Measurements from ENCODE around the gene KCNMB3. TPM values are rescaled to one million over a fixed set of nuclear protein-coding genes. Genes with fewer than 3 reads are reported as not detected.

Gene KCNMB3
- total RNA-seq, 2 experiments from 2014 or later, result 0.58 to 0.70 TPM

DNA sequence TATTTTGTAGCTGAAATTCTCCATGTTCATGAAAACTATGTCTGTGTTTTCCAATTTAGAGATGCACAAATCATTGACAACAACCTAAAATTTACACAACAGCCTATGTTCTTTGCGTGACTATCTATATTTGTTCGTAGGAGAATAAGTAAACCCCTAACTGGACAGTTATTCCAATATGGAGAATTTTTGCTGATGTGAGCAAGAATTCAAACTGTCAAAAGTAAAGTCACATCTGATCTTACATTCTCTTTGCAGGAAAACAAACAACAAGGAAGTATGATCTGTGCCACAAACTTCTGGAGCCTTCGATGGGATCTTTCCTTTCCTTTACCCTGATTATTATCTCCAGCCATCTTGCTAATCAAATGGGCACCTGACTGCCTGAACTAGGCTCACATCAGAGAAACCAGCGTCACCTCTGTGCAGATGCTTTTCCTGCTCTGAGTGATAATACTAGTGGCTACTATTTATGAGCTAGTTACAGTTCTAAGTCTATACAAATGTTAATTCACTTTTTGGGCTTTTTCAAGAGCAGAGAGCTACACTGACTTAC, 18.3 kb upstream of the KCNMB3 start:
- POLR2A ChIA-PET, result no interaction called here
- Histone ChIP-seq H3K27ac (ENCODE audit: low read depth in 1 of 2, low read length in 2 of 2) (no peak overlapping the region), H3K36me3 (ENCODE audit: insufficient read depth, low read length) (no peaks in the 10 kb centered on the region), H3K27me3 (ENCODE audit: control insufficient read depth in 1 of 2, insufficient read depth in 2 of 2, low read length in 2 of 2) (peaks cover 0 to 3% of the 10 kb centered on the region in 2 experiments), H3K4me3 (ENCODE audit: low read length) (no peak overlapping the region), H3K9me3 (ENCODE audit: control insufficient read depth in 1 of 2, insufficient read depth in 1 of 2, low read length in 2 of 2) (no peaks in the 10 kb centered on the region), H3K4me1 (ENCODE audit: insufficient read depth, low read length) (no peaks in the 10 kb centered on the region)
- Mint-ChIP-seq H3K36me3 (ENCODE audit: low read depth) (no peaks in the 10 kb centered on the region), H3K27me3 (peaks cover 11% of the 10 kb centered on the region), H3K4me3 (no peak overlapping the region), H3K4me1 (ENCODE audit: low read depth) (no peaks in the 10 kb centered on the region), H3K27ac (no peak overlapping the region), H3K9me3 (no peaks in the 10 kb centered on the region)
- DNase-seq (no peak), ATAC-seq (ENCODE audit: poor library complexity) (no peak)
- intact Hi-C loops (cut with DNase I, micrococcal nuclease), result no loop called here
- CTCF ChIA-PET, result no interaction called here
- TF ChIP-seq, protein P1, sequence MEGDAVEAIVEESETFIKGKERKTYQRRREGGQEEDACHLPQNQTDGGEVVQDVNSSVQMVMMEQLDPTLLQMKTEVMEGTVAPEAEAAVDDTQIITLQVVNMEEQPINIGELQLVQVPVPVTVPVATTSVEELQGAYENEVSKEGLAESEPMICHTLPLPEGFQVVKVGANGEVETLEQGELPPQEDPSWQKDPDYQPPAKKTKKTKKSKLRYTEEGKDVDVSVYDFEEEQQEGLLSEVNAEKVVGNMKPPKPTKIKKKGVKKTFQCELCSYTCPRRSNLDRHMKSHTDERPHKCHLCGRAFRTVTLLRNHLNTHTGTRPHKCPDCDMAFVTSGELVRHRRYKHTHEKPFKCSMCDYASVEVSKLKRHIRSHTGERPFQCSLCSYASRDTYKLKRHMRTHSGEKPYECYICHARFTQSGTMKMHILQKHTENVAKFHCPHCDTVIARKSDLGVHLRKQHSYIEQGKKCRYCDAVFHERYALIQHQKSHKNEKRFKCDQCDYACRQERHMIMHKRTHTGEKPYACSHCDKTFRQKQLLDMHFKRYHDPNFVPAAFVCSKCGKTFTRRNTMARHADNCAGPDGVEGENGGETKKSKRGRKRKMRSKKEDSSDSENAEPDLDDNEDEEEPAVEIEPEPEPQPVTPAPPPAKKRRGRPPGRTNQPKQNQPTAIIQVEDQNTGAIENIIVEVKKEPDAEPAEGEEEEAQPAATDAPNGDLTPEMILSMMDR (IDR thresholded peaks at IDR 0.05), result no peak

DNA sequence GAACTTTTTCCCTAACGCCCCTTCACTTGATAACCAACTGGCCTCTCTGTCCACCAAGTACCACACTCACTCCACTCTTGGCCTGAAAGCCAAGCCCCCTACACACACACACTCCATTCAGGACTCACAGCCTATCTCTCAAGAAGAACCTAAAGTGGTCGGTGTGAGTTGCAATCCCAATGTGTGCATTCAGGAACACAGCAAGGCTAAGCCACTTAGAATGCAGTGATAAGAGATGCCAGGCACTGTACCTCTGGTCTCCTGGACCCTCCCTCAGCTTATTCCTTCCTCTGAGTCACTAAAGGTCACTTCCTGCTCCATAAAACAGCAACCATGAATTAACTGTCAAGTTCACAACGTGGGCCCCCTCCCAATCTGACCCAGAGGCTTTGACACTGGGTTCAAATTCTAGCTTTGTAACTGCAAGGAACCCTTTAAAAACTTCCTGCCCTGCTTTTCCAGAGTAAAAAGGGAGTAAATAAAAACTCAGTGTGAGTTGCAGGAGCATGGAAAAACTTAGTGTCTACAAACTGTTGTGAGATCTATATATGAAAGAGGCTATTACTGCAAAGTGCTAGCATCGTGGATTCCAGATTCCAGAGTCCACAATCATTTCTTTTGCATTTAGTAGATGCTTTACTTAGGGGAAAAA, 17.6 kb upstream of the KCNMB3 start:
- Mint-ChIP-seq H3K36me3 (ENCODE audit: low read depth) (no peaks in the 10 kb centered on the region), H3K4me3 (no peak overlapping the region), H3K27ac (no peak overlapping the region), H3K9me3 (no peaks in the 10 kb centered on the region), H3K4me1 (ENCODE audit: low read depth) (no peaks in the 10 kb centered on the region), H3K27me3 (peaks cover 11% of the 10 kb centered on the region)
- DNase-seq, result no peak
- Histone ChIP-seq H3K4me3 (ENCODE audit: low read length) (no peak overlapping the region), H3K27me3 (ENCODE audit: control insufficient read depth in 1 of 2, insufficient read depth in 2 of 2, low read length in 2 of 2) (peaks cover 0 to 3% of the 10 kb centered on the region in 2 experiments), H3K9me3 (ENCODE audit: control insufficient read depth in 1 of 2, insufficient read depth in 1 of 2, low read length in 2 of 2) (no peaks in the 10 kb centered on the region), H3K4me1 (ENCODE audit: insufficient read depth, low read length) (no peaks in the 10 kb centered on the region), H3K36me3 (ENCODE audit: insufficient read depth, low read length) (no peaks in the 10 kb centered on the region), H3K27ac (ENCODE audit: low read depth in 1 of 2, low read length in 2 of 2) (no peak overlapping the region)
- ChIA-PET CTCF (interaction anchor here (1.1 kb wide), 1 partner anchor 10 kb away, joined by 3 read pairs; no protein-coding TSS in a partner anchor), POLR2A (no interaction called here)
- no peak for ATAC-seq (ENCODE audit: poor library complexity)
- TF ChIP-seq, protein P1 (IDR thresholded peaks at IDR 0.05), result no peak
- intact Hi-C loops (cut with DNase I, micrococcal nuclease), result no loop called here

DNA sequence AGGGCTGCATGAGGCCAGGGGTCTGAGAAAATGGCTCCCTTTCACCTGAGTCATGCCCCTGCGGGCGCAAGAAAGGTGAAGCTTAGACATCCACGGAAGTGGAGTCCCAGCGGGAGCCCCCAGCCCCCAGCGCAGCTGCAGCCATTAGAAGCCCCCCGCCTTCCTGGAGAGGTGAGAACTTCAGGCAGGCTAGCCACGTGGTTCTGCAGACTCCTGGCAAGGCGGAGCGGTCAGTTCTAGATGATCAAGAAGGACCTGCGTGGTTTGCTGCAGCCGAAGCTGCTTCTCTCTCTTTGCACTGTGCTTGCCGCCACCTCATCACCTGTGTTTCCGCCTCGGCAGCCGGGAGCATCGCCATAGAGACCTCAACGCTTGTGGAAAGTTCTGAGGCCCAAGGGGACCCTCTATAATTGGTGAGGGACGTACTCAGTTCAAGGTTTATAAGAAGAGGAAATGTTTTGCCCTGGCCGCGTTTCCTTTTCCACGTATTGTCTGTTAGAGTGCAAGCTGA, 15.8 kb upstream of the KCNMB3 start:
- H3K27ac Mint-ChIP-seq, result no peak overlapping the region
- ChIA-PET POLR2A (interaction anchor here (0.8 kb wide), 1 partner anchor 119 kb away, joined by 4 read pairs; no protein-coding TSS in a partner anchor), CTCF (no interaction called here)
- H3K9me3 Mint-ChIP-seq, result no peaks in the 10 kb centered on the region
- Histone ChIP-seq H3K9me3 (ENCODE audit: control insufficient read depth in 1 of 2, insufficient read depth in 1 of 2, low read length in 2 of 2) (peaks cover 0 to 6% of the 10 kb centered on the region in 2 experiments), H3K4me1 (ENCODE audit: insufficient read depth, low read length) (peaks cover 3% of the 10 kb centered on the region), H3K27ac (ENCODE audit: low read depth in 1 of 2, low read length in 2 of 2) (no peak overlapping the region), H3K4me3 (ENCODE audit: low read length) (no peak overlapping the region), H3K36me3 (ENCODE audit: insufficient read depth, low read length) (no peaks in the 10 kb centered on the region), H3K27me3 (ENCODE audit: control insufficient read depth in 1 of 2, insufficient read depth in 2 of 2, low read length in 2 of 2) (peaks cover 0 to 3% of the 10 kb centered on the region in 2 experiments)
- TF ChIP-seq, protein P1 (IDR thresholded peaks at IDR 0.05), result no peak
- H3K36me3 Mint-ChIP-seq (ENCODE audit: low read depth), result no peaks in the 10 kb centered on the region
- DNase-seq (no peak), ATAC-seq (ENCODE audit: poor library complexity) (no peak)
- H3K4me3 Mint-ChIP-seq, result no peak overlapping the region
- H3K4me1 Mint-ChIP-seq (ENCODE audit: low read depth), result peaks cover 1% of the 10 kb centered on the region
- intact Hi-C loops (cut with DNase I, micrococcal nuclease), result no loop called here
- peaks cover 11% of the 10 kb centered on the region for H3K27me3 Mint-ChIP-seq
